Neutrophil (primary cell): Measurements from ENCODE around the gene C2CD4D.

Source experiments
- H3K27ac ChIP-seq: fragments of 200-600 bp; sonication (generic); 2 replicates; pipeline ENCODE4 v1.5.1; 2016; ENCODE audit warnings: mild to moderate bottlenecking, moderate library complexity
- H3K27me3 ChIP-seq: fragments of 200-600 bp; sonication (generic); 2 replicates; pipeline ENCODE4 v1.6.0; 2016; ENCODE audit warnings: mild to moderate bottlenecking
- H3K36me3 ChIP-seq: fragments of 200-600 bp; sonication (generic); 2 replicates; pipeline ENCODE4 v1.5.1; 2017
- H3K4me1 ChIP-seq, 2 experiments: fragments of 200-600 bp in 1 of 2; sonication (generic) in 1 of 2; 1 replicate in 1 of 2; 2 replicates in 1 of 2; pipeline versions ENCODE4 v1.5.1 to v1.6.1; 2013 to 2016; ENCODE audit warnings: low read depth in 1 of 2, low read length in 1 of 2, mild to moderate bottlenecking in 1 of 2, moderate library complexity in 1 of 2; ENCODE audit not compliant: control insufficient read depth in 1 of 2, insufficient read depth in 1 of 2
- H3K4me3 ChIP-seq, 2 experiments: fragments of 200-600 bp in 1 of 2; sonication (generic) in 1 of 2; 1 replicate in 1 of 2; 2 replicates in 1 of 2; pipeline ENCODE4 v1.5.1; 2013 to 2016; ENCODE audit warnings: low read depth in 1 of 2, low read length in 1 of 2, mild to moderate bottlenecking in 1 of 2, moderate library complexity in 1 of 2
- H3K9me3 ChIP-seq: fragments of 200-600 bp; sonication (generic); 2 replicates; pipeline ENCODE4 v1.5.1; 2016
- CTCF ChIP-seq: fragments of 200-600 bp; sonication (generic); IDR thresholded peaks from 2 replicates; pipeline ENCODE4 v1.5.1; 2016; ENCODE audit warnings: antibody characterized with exemption

The C2CD4D gene

GRCh38 chr1:151831256-151831591 lies 8.4 kb downstream of the C2CD4D start:
- Histone ChIP-seq H3K9me3 (no peaks in the 10 kb centered on the region), H3K36me3 (no peaks in the 10 kb centered on the region), H3K27ac (no peak overlapping the region), H3K4me1 (peaks cover 10 to 14% of the 10 kb centered on the region in 2 experiments), H3K27me3 (peaks cover 34% of the 10 kb centered on the region), H3K4me3 (no peak overlapping the region)
- no peak for TF ChIP-seq CTCF

- Histone ChIP-seq H3K27ac (no peak overlapping the region), H3K36me3 (no peaks in the 10 kb centered on the region), H3K9me3 (no peaks in the 10 kb centered on the region), H3K27me3 (peaks cover 22% of the 10 kb centered on the region), H3K4me3 (no peak overlapping the region), H3K4me1 (peaks cover 10 to 14% of the 10 kb centered on the region in 2 experiments)
- TF ChIP-seq CTCF: no peak
These were observed 9.6 kb downstream of the C2CD4D start for GRCh38 chr1:151830055-151830454.

- H3K9me3 ChIP-seq: no peaks in the 10 kb centered on the region
- H3K36me3 ChIP-seq: no peaks in the 10 kb centered on the region
- no peak for TF ChIP-seq CTCF
- H3K4me1 ChIP-seq: peaks cover 10 to 14% of the 10 kb centered on the region in 2 experiments
- H3K4me3 ChIP-seq: no peak overlapping the region
- no peak overlapping the region for H3K27ac ChIP-seq
- H3K27me3 ChIP-seq: peaks cover 16% of the 10 kb centered on the region
These were observed 10.1 kb downstream of the C2CD4D start for GRCh38 chr1:151829352-151830046.

- Histone ChIP-seq H3K27ac (no peak overlapping the region), H3K27me3 (peaks cover 12% of the 10 kb centered on the region), H3K4me3 (no peak overlapping the region), H3K36me3 (no peaks in the 10 kb centered on the region), H3K9me3 (no peaks in the 10 kb centered on the region), H3K4me1 (peaks cover 10 to 14% of the 10 kb centered on the region in 2 experiments)
- no peak for TF ChIP-seq CTCF
These were observed 10.7 kb downstream of the C2CD4D start for GRCh38 chr1:151828921-151829320.

- Histone ChIP-seq H3K27me3 (peaks cover 4% of the 10 kb centered on the region), H3K9me3 (no peaks in the 10 kb centered on the region), H3K4me3 (no peak overlapping the region), H3K27ac (no peak overlapping the region), H3K4me1 (peaks cover 10 to 14% of the 10 kb centered on the region in 2 experiments), H3K36me3 (no peaks in the 10 kb centered on the region)
- TF ChIP-seq CTCF: no peak
These were observed 11.8 kb downstream of the C2CD4D start for GRCh38 chr1:151827853-151828252.
